Kidney (tissue), 14 donors: ENCODE measurements around the gene TECPR1. TPM values are rescaled to one million over a fixed set of nuclear protein-coding genes. Genes with fewer than 3 reads are reported as not detected.

ENCODE experiments used
- DNase-seq, 5 donors: peaks; one replicate each; pipeline ENCODE4 v3.0.0-alpha.2; 2013 to 2020
- FAIRE-seq: peaks from 2 replicates; lab custom pipeline; 2012; peaks lifted over from hg19 to GRCh38; lab: Jason Lieb, UNC
- H3K27ac ChIP-seq, 2 donors: one replicate each; pipeline ENCODE4 v1.7.0; 2013; ENCODE audit warnings: low read depth in 2 of 2, low read length in 2 of 2, inconsistent platforms in 1 of 2
- H3K27me3 ChIP-seq: one replicate; pipeline ENCODE4 v1.7.1; 2013; ENCODE audit warnings: low read length, inconsistent platforms; ENCODE audit not compliant: control insufficient read depth, insufficient read depth
- H3K36me3 ChIP-seq, 3 donors: one replicate each; pipeline versions ENCODE4 v1.7.0 to v1.7.1; 2013; ENCODE audit warnings: low read length in 3 of 3, control low read depth in 1 of 3, inconsistent platforms in 1 of 3; ENCODE audit not compliant: insufficient read depth in 3 of 3, control insufficient read depth in 2 of 3
- H3K4me1 ChIP-seq, 3 donors: one replicate each; pipeline versions ENCODE4 v1.7.0 to v1.7.1; 2013; ENCODE audit warnings: low read length in 3 of 3, inconsistent platforms in 1 of 3, low read depth in 1 of 3; ENCODE audit not compliant: control insufficient read depth in 2 of 3, insufficient read depth in 2 of 3
- H3K4me3 ChIP-seq, 3 donors: one replicate each; pipeline versions ENCODE4 v1.7.0 to v1.8.1; 2013; ENCODE audit warnings: low read length in 3 of 3, control low read depth in 1 of 3, inconsistent platforms in 1 of 3
- H3K9ac ChIP-seq, 3 donors: one replicate each; pipeline versions ENCODE4 v1.7.0 to v1.7.1; 2013; ENCODE audit warnings: low read length in 3 of 3, control low read depth in 1 of 3, inconsistent platforms in 1 of 3
- H3K9me3 ChIP-seq, 3 donors: one replicate each; pipeline versions ENCODE4 v1.7.0 to v1.7.1; 2013; ENCODE audit warnings: low read length in 3 of 3, control low read depth in 1 of 3, inconsistent platforms in 1 of 3; ENCODE audit not compliant: control insufficient read depth in 2 of 3, insufficient read depth in 1 of 3
- intact Hi-C: fragments of 100-400 bp; cut with DNase I; formaldehyde crosslinking; loops from one replicate; pipeline ENCODE4 v1.11.1; 2022
- polyA plus RNA-seq: library from polyadenylated mRNA; stranded (reverse); fragments of 350-450 nt; fragmentation: Illumina TruSeq; extraction: RNeasy Lipid Tissue Mini Kit (QIAGEN cat#74804); gene quantifications from one replicate; pipeline ENCODE4 v1.2.3, GENCODE V29; 2014; ENCODE audit warnings: low read depth, low replicate concordance; ENCODE audit not compliant: insufficient read depth
- total RNA-seq: library from RNA; stranded (reverse); fragmentation: NEBNext Ultra II Directional; extraction: Animal tissue kit (Norgen Biotek cat#: 25700); gene quantifications from one replicate; pipeline ENCODE4 v1.2.1, GENCODE V29; 2021
- TF ChIP-seq, protein P1 (sequence below): IDR thresholded peaks from 3 replicates; pipeline ENCODE4 v1.5.1; 2012; ENCODE audit warnings: mild to moderate bottlenecking, moderate library complexity, borderline replicate concordance; ENCODE audit not compliant: insufficient read depth; ENCODE audit errors: extremely low read depth
- donor health status: control.
- donor health status: control.
- donor health status: control.
- donor health status: control.
- donor health status: control.
- donor health status: DM: yes; HTN: yes; CAD: no.
- donor health status: Normal renal cell carcinoma (clear cell type).

TECPR1 gene
- total and polyA plus RNA-seq, 2 donors from 2014 or later = 5.1 to 39.5 TPM

DNA sequence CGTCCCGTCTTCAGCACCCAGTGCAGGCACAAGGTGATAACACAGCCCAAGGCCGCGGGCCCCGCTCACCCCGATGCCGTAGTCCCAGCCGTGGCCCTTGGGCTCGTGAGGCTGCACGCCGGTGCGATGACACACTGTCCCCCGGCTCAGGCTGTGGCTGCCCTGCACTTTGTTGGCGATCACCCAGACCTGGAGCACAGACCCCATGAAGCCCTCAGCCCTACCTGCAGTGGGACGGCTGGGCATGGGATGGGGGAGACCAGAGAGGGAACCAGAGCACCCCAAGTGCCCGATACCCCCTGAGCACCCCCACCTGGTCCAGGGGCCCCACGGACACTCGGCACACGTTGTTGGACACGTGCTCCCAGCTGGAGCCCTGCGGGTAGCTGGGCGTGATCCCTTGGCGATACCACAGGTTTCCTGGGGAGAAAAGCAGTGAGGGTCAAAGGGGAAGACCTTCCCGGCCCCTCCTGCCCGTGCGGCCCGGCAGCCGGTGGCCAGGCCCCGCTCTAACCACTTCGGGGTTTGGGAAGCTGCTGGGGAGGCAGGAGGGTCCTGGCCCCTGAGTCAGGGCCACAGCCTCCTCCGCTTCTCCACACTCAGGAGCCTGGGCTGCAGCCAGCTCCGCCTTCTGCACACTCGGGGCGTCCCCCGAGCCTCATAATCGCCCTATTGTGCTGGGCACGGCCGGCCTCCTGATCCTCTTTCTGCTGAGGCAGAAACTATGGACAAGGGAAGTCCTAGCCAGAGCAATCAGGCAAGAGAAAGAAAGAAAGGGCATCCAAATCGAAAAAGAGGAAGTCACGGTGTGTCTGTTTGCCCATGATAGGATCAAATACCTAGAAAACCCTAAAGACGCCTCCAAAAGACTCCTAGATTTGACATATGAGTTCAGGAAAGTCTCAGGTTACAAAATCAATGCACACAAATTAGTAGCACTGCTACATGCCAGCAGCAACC is 34.1 kb downstream of the TECPR1 start:
- Histone ChIP-seq H3K9me3 (no peaks in the 10 kb centered on the region), H3K27ac (no peak overlapping the region), H3K4me1 (no peaks in the 10 kb centered on the region), H3K9ac (no peak overlapping the region), H3K36me3 (no peaks in the 10 kb centered on the region), H3K27me3 (no peaks in the 10 kb centered on the region), H3K4me3 (no peak overlapping the region)
- intact Hi-C loops = no loop called here
- TF ChIP-seq, protein P1, sequence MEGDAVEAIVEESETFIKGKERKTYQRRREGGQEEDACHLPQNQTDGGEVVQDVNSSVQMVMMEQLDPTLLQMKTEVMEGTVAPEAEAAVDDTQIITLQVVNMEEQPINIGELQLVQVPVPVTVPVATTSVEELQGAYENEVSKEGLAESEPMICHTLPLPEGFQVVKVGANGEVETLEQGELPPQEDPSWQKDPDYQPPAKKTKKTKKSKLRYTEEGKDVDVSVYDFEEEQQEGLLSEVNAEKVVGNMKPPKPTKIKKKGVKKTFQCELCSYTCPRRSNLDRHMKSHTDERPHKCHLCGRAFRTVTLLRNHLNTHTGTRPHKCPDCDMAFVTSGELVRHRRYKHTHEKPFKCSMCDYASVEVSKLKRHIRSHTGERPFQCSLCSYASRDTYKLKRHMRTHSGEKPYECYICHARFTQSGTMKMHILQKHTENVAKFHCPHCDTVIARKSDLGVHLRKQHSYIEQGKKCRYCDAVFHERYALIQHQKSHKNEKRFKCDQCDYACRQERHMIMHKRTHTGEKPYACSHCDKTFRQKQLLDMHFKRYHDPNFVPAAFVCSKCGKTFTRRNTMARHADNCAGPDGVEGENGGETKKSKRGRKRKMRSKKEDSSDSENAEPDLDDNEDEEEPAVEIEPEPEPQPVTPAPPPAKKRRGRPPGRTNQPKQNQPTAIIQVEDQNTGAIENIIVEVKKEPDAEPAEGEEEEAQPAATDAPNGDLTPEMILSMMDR = no peak
- no peak for FAIRE-seq
- peak in 1 of 5 donors; percentile 71 for DNase-seq

DNA sequence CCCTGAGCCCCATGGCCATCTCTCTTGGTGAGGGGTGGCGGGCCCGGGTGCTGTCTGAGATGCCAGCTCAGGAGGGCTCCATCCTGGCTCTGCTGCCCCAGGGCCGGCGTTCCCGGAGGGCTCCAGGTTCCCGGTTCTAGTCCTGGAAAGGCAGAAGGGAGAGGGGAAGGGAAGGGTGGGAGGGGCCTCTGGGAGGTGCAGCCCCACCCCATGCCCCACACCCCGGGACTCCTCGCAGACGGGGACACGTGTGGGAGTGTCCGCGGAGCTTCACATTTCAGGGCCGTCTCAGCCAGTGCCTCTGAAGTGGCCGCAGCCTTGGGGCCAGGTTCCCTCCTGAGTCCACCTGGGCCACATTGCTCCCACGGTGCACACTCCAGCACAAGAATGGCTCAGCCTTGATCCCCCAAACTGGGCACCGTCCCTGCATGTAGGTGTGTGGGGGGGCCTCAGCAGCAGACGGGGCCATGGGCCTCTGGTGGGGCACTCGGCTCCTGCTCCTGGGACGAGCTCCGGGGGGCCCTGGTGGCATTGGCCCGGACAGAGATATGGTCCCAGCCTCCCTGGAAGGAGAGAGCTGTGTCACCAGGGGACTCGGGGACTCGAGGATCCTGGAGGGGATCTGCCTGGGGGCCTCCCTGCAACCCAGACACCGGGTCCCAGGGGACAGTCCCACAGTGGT is 35.0 kb downstream of the TECPR1 start:
- no peaks in the 10 kb centered on the region for H3K4me1 ChIP-seq
- intact Hi-C loops = no loop called here
- H3K9me3 ChIP-seq = no peaks in the 10 kb centered on the region
- no peak overlapping the region for H3K9ac ChIP-seq
- H3K36me3 ChIP-seq = no peaks in the 10 kb centered on the region
- FAIRE-seq (no peak), DNase-seq (peak in 1 of 5 donors; percentile 72)
- no peak overlapping the region for H3K27ac ChIP-seq
- no peak overlapping the region for H3K4me3 ChIP-seq
- H3K27me3 ChIP-seq = no peaks in the 10 kb centered on the region
- TF ChIP-seq, protein P1 = no peak

GRCh38 chr7:98215561-98216495 is 36.2 kb downstream of the TECPR1 start:
- TF ChIP-seq, protein P1 = no peak
- Histone ChIP-seq H3K9ac (no peak overlapping the region), H3K9me3 (no peaks in the 10 kb centered on the region), H3K27ac (no peak overlapping the region), H3K4me1 (no peaks in the 10 kb centered on the region), H3K4me3 (no peak overlapping the region), H3K27me3 (no peaks in the 10 kb centered on the region), H3K36me3 (no peaks in the 10 kb centered on the region)
- FAIRE-seq (no peak), DNase-seq (peak in 2 of 5 donors; percentile 35 to 65)
- intact Hi-C loops = no loop called here
